ENCODE results near the gene CTAG1A. TPM values are rescaled to one million over a fixed set of nuclear protein-coding genes. Genes with fewer than 3 reads are reported as not detected.

Gene CTAG1A
- total and polyA plus RNA-seq, 9 of the 15 experiments (the other 6 are each of a cell fraction or from before 2014, with no cell fraction given), result 0.32 TPM; not detected in 8

DNA sequence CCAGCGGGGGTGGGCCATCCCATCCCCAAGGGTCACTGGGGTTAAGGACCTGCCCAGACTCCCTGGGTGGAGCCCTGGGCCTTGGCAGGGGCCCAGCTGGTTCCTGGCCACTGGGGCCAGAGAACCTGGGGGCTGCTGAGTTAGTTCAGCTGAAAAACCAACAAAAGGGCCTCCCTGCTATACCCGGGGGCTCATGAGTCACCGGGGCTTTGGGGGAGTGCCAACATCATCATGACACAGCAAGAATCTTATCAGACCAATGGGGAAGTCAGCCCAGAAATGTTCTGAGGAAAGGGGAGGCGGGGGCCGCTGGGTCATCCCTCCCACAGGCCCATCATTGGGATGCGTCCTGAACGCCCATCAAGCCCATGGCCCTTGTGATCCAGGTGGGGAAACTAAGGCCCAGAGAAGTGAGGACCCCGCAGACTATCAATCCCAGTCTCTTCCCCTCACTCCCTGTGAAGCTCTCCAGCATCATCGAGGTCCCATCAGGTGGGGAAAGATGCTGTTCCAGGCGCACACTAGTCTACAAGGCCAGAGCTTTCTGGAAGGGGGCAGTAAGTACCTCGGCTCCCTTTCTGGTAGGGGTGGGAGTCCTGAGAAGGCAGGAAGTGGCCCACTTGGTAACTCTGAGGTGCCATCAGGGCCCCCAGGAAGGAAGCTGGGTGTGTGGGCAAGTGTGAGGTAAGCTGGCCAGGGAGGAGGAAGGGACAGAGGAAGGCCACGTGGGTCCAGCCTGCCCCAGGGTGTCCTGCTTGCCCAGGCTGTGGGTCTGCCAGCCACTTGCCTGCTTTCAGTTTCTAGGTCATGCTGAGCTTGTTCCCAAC, 42.8 kb upstream of the CTAG1A start (continued):
- TF ChIP-seq POU5F1 (IDR thresholded peaks at IDR 0.05; ENCODE audit: borderline replicate concordance, low read depth, low read length, partially characterized antibody) (no peak), MAFK (IDR thresholded peaks at IDR 0.05; ENCODE audit: low read length) (peak; percentile 92), MAZ (CRISPR knock-in tag; conservative IDR thresholded peaks at IDR 0.05 in 1 of 2, IDR thresholded peaks at IDR 0.05 in 1 of 2) (peak; percentile 40 to 94; a peak in 3 of 4 replicates), FOXK1 (CRISPR knock-in tag; IDR thresholded peaks at IDR 0.05; ENCODE audit: borderline replicate concordance) (no peak), GTF2A2 (tag; IDR thresholded peaks at IDR 0.05) (no peak), NEUROD1 (IDR thresholded peaks at IDR 0.05; ENCODE audit: borderline replicate concordance, low read depth, low read length, partially characterized antibody) (peak; percentile 65), ZNF589 (CRISPR knock-in tag; IDR thresholded peaks at IDR 0.05; ENCODE audit: low read depth) (no peak), DPF2 (IDR thresholded peaks at IDR 0.05) (peak; percentile 95), RBM15 (IDR thresholded peaks at IDR 0.05; ENCODE audit: insufficient read depth, low read length) (no peak)
- TF ChIP-seq, protein P1, sequence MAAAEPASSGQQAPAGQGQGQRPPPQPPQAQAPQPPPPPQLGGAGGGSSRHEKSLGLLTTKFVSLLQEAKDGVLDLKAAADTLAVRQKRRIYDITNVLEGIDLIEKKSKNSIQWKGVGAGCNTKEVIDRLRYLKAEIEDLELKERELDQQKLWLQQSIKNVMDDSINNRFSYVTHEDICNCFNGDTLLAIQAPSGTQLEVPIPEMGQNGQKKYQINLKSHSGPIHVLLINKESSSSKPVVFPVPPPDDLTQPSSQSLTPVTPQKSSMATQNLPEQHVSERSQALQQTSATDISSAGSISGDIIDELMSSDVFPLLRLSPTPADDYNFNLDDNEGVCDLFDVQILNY (CRISPR knock-in tag; IDR thresholded peaks at IDR 0.05), result no peak
- TF ChIP-seq, protein P2, sequence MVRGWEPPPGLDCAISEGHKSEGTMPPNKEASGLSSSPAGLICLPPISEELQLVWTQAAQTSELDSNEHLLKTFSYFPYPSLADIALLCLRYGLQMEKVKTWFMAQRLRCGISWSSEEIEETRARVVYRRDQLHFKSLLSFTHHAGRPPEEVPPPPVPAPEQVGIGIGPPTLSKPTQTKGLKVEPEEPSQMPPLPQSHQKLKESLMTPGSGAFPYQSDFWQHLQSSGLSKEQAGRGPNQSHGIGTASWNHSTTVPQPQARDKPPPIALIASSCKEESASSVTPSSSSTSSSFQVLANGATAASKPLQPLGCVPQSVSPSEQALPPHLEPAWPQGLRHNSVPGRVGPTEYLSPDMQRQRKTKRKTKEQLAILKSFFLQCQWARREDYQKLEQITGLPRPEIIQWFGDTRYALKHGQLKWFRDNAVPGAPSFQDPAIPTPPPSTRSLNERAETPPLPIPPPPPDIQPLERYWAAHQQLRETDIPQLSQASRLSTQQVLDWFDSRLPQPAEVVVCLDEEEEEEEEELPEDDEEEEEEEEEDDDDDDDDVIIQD (CRISPR knock-in tag; IDR thresholded peaks at IDR 0.05), result no peak
- TF ChIP-seq, protein P3, sequence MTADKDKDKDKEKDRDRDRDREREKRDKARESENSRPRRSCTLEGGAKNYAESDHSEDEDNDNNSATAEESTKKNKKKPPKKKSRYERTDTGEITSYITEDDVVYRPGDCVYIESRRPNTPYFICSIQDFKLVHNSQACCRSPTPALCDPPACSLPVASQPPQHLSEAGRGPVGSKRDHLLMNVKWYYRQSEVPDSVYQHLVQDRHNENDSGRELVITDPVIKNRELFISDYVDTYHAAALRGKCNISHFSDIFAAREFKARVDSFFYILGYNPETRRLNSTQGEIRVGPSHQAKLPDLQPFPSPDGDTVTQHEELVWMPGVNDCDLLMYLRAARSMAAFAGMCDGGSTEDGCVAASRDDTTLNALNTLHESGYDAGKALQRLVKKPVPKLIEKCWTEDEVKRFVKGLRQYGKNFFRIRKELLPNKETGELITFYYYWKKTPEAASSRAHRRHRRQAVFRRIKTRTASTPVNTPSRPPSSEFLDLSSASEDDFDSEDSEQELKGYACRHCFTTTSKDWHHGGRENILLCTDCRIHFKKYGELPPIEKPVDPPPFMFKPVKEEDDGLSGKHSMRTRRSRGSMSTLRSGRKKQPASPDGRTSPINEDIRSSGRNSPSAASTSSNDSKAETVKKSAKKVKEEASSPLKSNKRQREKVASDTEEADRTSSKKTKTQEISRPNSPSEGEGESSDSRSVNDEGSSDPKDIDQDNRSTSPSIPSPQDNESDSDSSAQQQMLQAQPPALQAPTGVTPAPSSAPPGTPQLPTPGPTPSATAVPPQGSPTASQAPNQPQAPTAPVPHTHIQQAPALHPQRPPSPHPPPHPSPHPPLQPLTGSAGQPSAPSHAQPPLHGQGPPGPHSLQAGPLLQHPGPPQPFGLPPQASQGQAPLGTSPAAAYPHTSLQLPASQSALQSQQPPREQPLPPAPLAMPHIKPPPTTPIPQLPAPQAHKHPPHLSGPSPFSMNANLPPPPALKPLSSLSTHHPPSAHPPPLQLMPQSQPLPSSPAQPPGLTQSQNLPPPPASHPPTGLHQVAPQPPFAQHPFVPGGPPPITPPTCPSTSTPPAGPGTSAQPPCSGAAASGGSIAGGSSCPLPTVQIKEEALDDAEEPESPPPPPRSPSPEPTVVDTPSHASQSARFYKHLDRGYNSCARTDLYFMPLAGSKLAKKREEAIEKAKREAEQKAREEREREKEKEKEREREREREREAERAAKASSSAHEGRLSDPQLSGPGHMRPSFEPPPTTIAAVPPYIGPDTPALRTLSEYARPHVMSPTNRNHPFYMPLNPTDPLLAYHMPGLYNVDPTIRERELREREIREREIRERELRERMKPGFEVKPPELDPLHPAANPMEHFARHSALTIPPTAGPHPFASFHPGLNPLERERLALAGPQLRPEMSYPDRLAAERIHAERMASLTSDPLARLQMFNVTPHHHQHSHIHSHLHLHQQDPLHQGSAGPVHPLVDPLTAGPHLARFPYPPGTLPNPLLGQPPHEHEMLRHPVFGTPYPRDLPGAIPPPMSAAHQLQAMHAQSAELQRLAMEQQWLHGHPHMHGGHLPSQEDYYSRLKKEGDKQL (CRISPR knock-in tag; IDR thresholded peaks at IDR 0.05; ENCODE audit: borderline replicate concordance), result no peak
- TF ChIP-seq, protein P4, sequence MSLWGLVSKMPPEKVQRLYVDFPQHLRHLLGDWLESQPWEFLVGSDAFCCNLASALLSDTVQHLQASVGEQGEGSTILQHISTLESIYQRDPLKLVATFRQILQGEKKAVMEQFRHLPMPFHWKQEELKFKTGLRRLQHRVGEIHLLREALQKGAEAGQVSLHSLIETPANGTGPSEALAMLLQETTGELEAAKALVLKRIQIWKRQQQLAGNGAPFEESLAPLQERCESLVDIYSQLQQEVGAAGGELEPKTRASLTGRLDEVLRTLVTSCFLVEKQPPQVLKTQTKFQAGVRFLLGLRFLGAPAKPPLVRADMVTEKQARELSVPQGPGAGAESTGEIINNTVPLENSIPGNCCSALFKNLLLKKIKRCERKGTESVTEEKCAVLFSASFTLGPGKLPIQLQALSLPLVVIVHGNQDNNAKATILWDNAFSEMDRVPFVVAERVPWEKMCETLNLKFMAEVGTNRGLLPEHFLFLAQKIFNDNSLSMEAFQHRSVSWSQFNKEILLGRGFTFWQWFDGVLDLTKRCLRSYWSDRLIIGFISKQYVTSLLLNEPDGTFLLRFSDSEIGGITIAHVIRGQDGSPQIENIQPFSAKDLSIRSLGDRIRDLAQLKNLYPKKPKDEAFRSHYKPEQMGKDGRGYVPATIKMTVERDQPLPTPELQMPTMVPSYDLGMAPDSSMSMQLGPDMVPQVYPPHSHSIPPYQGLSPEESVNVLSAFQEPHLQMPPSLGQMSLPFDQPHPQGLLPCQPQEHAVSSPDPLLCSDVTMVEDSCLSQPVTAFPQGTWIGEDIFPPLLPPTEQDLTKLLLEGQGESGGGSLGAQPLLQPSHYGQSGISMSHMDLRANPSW (CRISPR knock-in tag; IDR thresholded peaks at IDR 0.05), result peak; percentile 35; the same call in 1 of the 2 replicates
